Measurements from ENCODE around the gene DNAJB11. TPM values are rescaled to one million over a fixed set of nuclear protein-coding genes. Genes with fewer than 3 reads are reported as not detected.
A peak's percentile ranks its signal among the peaks of the same experiment; 100 is the strongest.

DNAJB11 gene
- total RNA-seq, 1 donor from 2014 or later, result 71.2 TPM

GRCh38 chr3:186589121-186589520 lies 18.6 kb downstream of the DNAJB11 start:
- Mint-ChIP-seq H3K27ac (ENCODE audit: unreplicated experiment) (peak overlapping the region; percentile 77), H3K9me3 (ENCODE audit: unreplicated experiment) (no peaks in the 10 kb centered on the region), H3K36me3 (ENCODE audit: low read depth, unreplicated experiment) (peaks cover 10% of the 10 kb centered on the region), H3K27me3 (ENCODE audit: unreplicated experiment) (peaks cover 3% of the 10 kb centered on the region), H3K4me3 (ENCODE audit: unreplicated experiment) (no peak overlapping the region), H3K4me1 (ENCODE audit: unreplicated experiment) (peaks cover 20% of the 10 kb centered on the region)
- TF ChIP-seq CTCF (IDR thresholded peaks at IDR 0.05; ENCODE audit: unreplicated experiment), result peak; percentile 43
- DNase-seq (ENCODE audit: low spot score), result no peak

DNA sequence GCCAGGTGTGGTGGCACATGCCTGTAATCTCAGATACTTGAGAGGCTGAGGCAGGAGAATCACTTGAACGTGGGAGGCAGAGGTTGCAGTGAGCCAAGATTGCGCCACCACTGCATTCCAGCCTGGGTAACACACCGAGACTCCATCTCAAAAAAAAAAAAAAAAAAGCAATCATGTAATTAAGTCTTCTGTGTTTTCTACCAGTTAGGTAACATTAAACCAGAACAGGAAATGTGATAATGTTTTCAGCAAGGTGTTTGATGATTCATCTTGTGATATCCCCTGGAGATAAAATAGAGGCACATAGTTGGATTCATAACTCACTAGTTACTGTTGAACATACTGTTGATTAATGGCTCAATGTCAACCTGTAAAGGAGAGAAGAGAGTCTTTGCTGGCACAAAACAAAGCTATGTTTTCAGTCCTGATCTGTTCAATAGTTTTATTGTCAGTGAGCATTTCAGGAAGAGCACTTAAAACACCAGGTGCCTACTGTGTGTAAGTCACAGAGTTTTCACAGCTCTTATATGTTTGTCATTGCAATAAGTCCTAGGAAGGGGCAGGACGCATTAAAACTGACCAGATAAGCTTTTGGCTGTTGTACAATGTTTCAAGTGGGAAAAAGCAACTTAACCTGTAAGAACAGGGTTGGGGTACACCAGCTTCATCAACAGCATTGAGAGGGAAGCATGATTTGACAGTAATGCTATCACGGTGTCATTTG lies 19.5 kb downstream of the DNAJB11 start:
- DNase-seq (ENCODE audit: low spot score), result no peak
- Mint-ChIP-seq H3K27me3 (ENCODE audit: unreplicated experiment) (no peaks in the 10 kb centered on the region), H3K4me1 (ENCODE audit: unreplicated experiment) (peaks cover 14% of the 10 kb centered on the region), H3K36me3 (ENCODE audit: low read depth, unreplicated experiment) (peaks cover under 1% of the 10 kb centered on the region), H3K4me3 (ENCODE audit: unreplicated experiment) (no peak overlapping the region), H3K27ac (ENCODE audit: unreplicated experiment) (no peak overlapping the region), H3K9me3 (ENCODE audit: unreplicated experiment) (no peaks in the 10 kb centered on the region)
- TF ChIP-seq CTCF (IDR thresholded peaks at IDR 0.05; ENCODE audit: unreplicated experiment), result no peak

GRCh38 chr3:186590580-186591295 lies 20.2 kb downstream of the DNAJB11 start:
- no peak for DNase-seq (ENCODE audit: low spot score)
- H3K36me3 Mint-ChIP-seq (ENCODE audit: low read depth, unreplicated experiment), result no peaks in the 10 kb centered on the region
- H3K4me1 Mint-ChIP-seq (ENCODE audit: unreplicated experiment), result peaks cover 14% of the 10 kb centered on the region
- TF ChIP-seq CTCF (IDR thresholded peaks at IDR 0.05; ENCODE audit: unreplicated experiment), result no peak
- H3K9me3 Mint-ChIP-seq (ENCODE audit: unreplicated experiment), result no peaks in the 10 kb centered on the region
- no peaks in the 10 kb centered on the region for H3K27me3 Mint-ChIP-seq (ENCODE audit: unreplicated experiment)
- no peak overlapping the region for H3K27ac Mint-ChIP-seq (ENCODE audit: unreplicated experiment)
- H3K4me3 Mint-ChIP-seq (ENCODE audit: unreplicated experiment), result no peak overlapping the region

GRCh38 chr3:186592682-186593081 lies 22.2 kb downstream of the DNAJB11 start:
- DNase-seq (ENCODE audit: low spot score), result no peak
- H3K4me1 Mint-ChIP-seq (ENCODE audit: unreplicated experiment), result peaks cover 14% of the 10 kb centered on the region
- H3K36me3 Mint-ChIP-seq (ENCODE audit: low read depth, unreplicated experiment), result no peaks in the 10 kb centered on the region
- TF ChIP-seq CTCF (IDR thresholded peaks at IDR 0.05; ENCODE audit: unreplicated experiment), result no peak
- no peak overlapping the region for H3K4me3 Mint-ChIP-seq (ENCODE audit: unreplicated experiment)
- H3K27ac Mint-ChIP-seq (ENCODE audit: unreplicated experiment), result no peak overlapping the region
- H3K27me3 Mint-ChIP-seq (ENCODE audit: unreplicated experiment), result peaks cover 1% of the 10 kb centered on the region
- no peaks in the 10 kb centered on the region for H3K9me3 Mint-ChIP-seq (ENCODE audit: unreplicated experiment)

GRCh38 chr3:186593862-186594261 lies 23.3 kb downstream of the DNAJB11 start:
- H3K36me3 Mint-ChIP-seq (ENCODE audit: low read depth, unreplicated experiment), result no peaks in the 10 kb centered on the region
- peaks cover 1% of the 10 kb centered on the region for H3K27me3 Mint-ChIP-seq (ENCODE audit: unreplicated experiment)
- no peak overlapping the region for H3K4me3 Mint-ChIP-seq (ENCODE audit: unreplicated experiment)
- H3K9me3 Mint-ChIP-seq (ENCODE audit: unreplicated experiment), result no peaks in the 10 kb centered on the region
- H3K4me1 Mint-ChIP-seq (ENCODE audit: unreplicated experiment), result peaks cover 7% of the 10 kb centered on the region
- no peak for TF ChIP-seq CTCF (IDR thresholded peaks at IDR 0.05; ENCODE audit: unreplicated experiment)
- no peak for DNase-seq (ENCODE audit: low spot score)
- H3K27ac Mint-ChIP-seq (ENCODE audit: unreplicated experiment), result no peak overlapping the region

All from endothelial cell (in vitro differentiated cells).